ENCODE results near the gene ARHGEF16. TPM values are rescaled to one million over a fixed set of nuclear protein-coding genes. Genes with fewer than 3 reads are reported as not detected.

Gene ARHGEF16
- total RNA-seq, 4 donors from 2014 or later, result 8.4 to 24.6 (median 22.4) TPM

GRCh38 chr1:3463408-3463863, 9.0 kb downstream of the ARHGEF16 start:
- 56 to 72% methylated on average over 8 to 11 of the region's 20 CpGs for WGBS, 2 donors
- H3K4me3 ChIP-seq, result no peak overlapping the region
- no peak for TF ChIP-seq POLR2A (IDR thresholded peaks at IDR 0.05)
- no peak for TF ChIP-seq CTCF (IDR thresholded peaks at IDR 0.05)
- no peak overlapping the region for H3K27ac ChIP-seq
- DNase-seq, result no peak
- intact Hi-C loops (cut with DNase I), result no loop called here
- H3K4me1 ChIP-seq, result peaks cover 53 to 99% (median 81%) of the 10 kb centered on the region in 3 donors
- H3K9me3 ChIP-seq, result no peaks in the 10 kb centered on the region
- H3K27me3 ChIP-seq, result no peaks in the 10 kb centered on the region
- peaks cover 0 to 6% (median 0%) of the 10 kb centered on the region in 3 donors for H3K36me3 ChIP-seq

GRCh38 chr1:3463891-3464648, 9.6 kb downstream of the ARHGEF16 start:
- no peaks in the 10 kb centered on the region for H3K27me3 ChIP-seq
- DNase-seq, result no peak
- H3K9me3 ChIP-seq, result no peaks in the 10 kb centered on the region
- TF ChIP-seq POLR2A (IDR thresholded peaks at IDR 0.05) (no peak), CTCF (IDR thresholded peaks at IDR 0.05) (no peak)
- 50 to 65% methylated on average over 1 to 7 of the region's 21 CpGs for WGBS, 2 donors
- peaks cover 51 to 99% (median 76%) of the 10 kb centered on the region in 3 donors for H3K4me1 ChIP-seq
- H3K27ac ChIP-seq, result peak overlapping the region in 2 of 4 donors; percentile 31 to 68
- H3K36me3 ChIP-seq, result peaks cover 0 to 6% (median 0%) of the 10 kb centered on the region in 3 donors
- H3K4me3 ChIP-seq, result no peak overlapping the region
- intact Hi-C loops (cut with DNase I), result no loop called here

GRCh38 chr1:3464649-3465025, 10.2 kb downstream of the ARHGEF16 start:
- 81% methylated on average over 5 of the region's 11 CpGs; no CpG with 5 or more reads in 1 of the 2 donors for WGBS, 2 donors
- peaks cover 0 to 6% (median 0%) of the 10 kb centered on the region in 3 donors for H3K36me3 ChIP-seq
- DNase-seq, result no peak
- peak overlapping the region in 3 of 4 donors; percentile 31 to 68 (median 45) for H3K27ac ChIP-seq
- H3K9me3 ChIP-seq, result no peaks in the 10 kb centered on the region
- peaks cover 51 to 97% (median 70%) of the 10 kb centered on the region in 3 donors for H3K4me1 ChIP-seq
- no peaks in the 10 kb centered on the region for H3K27me3 ChIP-seq
- no peak overlapping the region for H3K4me3 ChIP-seq
- TF ChIP-seq POLR2A (IDR thresholded peaks at IDR 0.05), result no peak
- no peak for TF ChIP-seq CTCF (IDR thresholded peaks at IDR 0.05)
- intact Hi-C loops (cut with DNase I), result no loop called here

GRCh38 chr1:3465091-3465934, 10.8 kb downstream of the ARHGEF16 start:
- Histone ChIP-seq H3K27me3 (no peaks in the 10 kb centered on the region), H3K9me3 (no peaks in the 10 kb centered on the region), H3K36me3 (peaks cover 0 to 6% (median 0%) of the 10 kb centered on the region in 3 donors), H3K27ac (peak overlapping the region; percentile 17 to 68 (median 38)), H3K4me3 (no peak overlapping the region), H3K4me1 (peaks cover 49 to 97% (median 64%) of the 10 kb centered on the region in 3 donors)
- WGBS, 2 donors, result 43 to 68% methylated on average over 5 to 8 of the region's 28 CpGs
- TF ChIP-seq POLR2A (IDR thresholded peaks at IDR 0.05) (no peak), CTCF (IDR thresholded peaks at IDR 0.05) (no peak)
- no peak for DNase-seq
- intact Hi-C loops (cut with DNase I), result no loop called here

Measured in esophagus squamous epithelium (tissue), 5 donors.